Natural killer cell (primary cell): ENCODE measurements around the gene TPST1. TPM values are rescaled to one million over a fixed set of nuclear protein-coding genes. Genes with fewer than 3 reads are reported as not detected.

Experiments
- ATAC-seq, 3 donors: fragments of 150-1000 bp in 2 of 3; fragments of 200-7000 bp in 1 of 3; cut with Tn5 transposase; 1 replicate in 1 of 3; 2 replicates in 2 of 3; pipeline ENCODE4 v1.10.0; 2021; ENCODE audit warnings: mild to moderate bottlenecking in 2 of 3, moderate library complexity in 2 of 3
- DNase-seq, 2 donors: peaks; one replicate each; pipeline versions ENCODE4 v3.0.0 to v3.0.0-alpha.2; 2013 to 2021; ENCODE audit warnings: mixed read lengths in 1 of 2
- H3K27ac ChIP-seq: one replicate; pipeline ENCODE4 v1.5.1; 2013; ENCODE audit warnings: mild to moderate bottlenecking, low read length
- H3K27me3 ChIP-seq: one replicate; pipeline ENCODE4 v1.6.1; 2013; ENCODE audit warnings: low read length; ENCODE audit not compliant: control insufficient read depth, insufficient read depth
- H3K36me3 ChIP-seq: one replicate; pipeline ENCODE4 v1.6.1; 2013; ENCODE audit warnings: low read length; ENCODE audit not compliant: control insufficient read depth, insufficient read depth
- H3K4me1 ChIP-seq: one replicate; pipeline ENCODE4 v1.6.1; 2013; ENCODE audit warnings: low read length; ENCODE audit not compliant: control insufficient read depth, insufficient read depth
- H3K4me3 ChIP-seq: one replicate; pipeline ENCODE4 v1.5.1; 2013; ENCODE audit warnings: low read length
- H3K9me3 ChIP-seq: one replicate; pipeline ENCODE4 v1.6.1; 2013; ENCODE audit warnings: low read length; ENCODE audit not compliant: control insufficient read depth, insufficient read depth
- H3K27ac Mint-ChIP-seq, 2 donors: one replicate each; pipeline ENCODE4 v1.8.0; 2022; ENCODE audit warnings: mild to moderate bottlenecking in 2 of 2, mixed read lengths in 2 of 2, moderate library complexity in 1 of 2
- H3K27me3 Mint-ChIP-seq, 2 donors: one replicate each; pipeline ENCODE4 v1.8.0; 2022; ENCODE audit warnings: low read depth in 2 of 2, mixed read lengths in 2 of 2
- H3K36me3 Mint-ChIP-seq: one replicate; pipeline ENCODE4 v1.8.0; 2022; ENCODE audit warnings: mixed read lengths
- H3K4me1 Mint-ChIP-seq, 2 donors: one replicate each; pipeline ENCODE4 v1.8.0; 2022; ENCODE audit warnings: mixed read lengths in 2 of 2
- H3K4me3 Mint-ChIP-seq: one replicate; pipeline ENCODE4 v1.8.0; 2022; ENCODE audit warnings: mild to moderate bottlenecking, moderate library complexity, mixed read lengths
- H3K9me3 Mint-ChIP-seq, 2 donors: one replicate each; pipeline ENCODE4 v1.8.0; 2022; ENCODE audit warnings: mixed read lengths in 2 of 2
- WGBS: methylation state at CpG from one replicate; pipeline ENCODE4 v1.1.7; 2013; ENCODE audit warnings: missing lambda C conversion rate; ENCODE audit not compliant: insufficient coverage; 5-methylcytosine and 5-hydroxymethylcytosine counted together
- intact Hi-C: fragments of 100-400 bp; cut with micrococcal nuclease; formaldehyde crosslinking; loops from one replicate; pipeline ENCODE4 v1.14.2; 2022
- total RNA-seq, 4 donors: library from RNA; stranded (reverse); fragments of 120-200 nt in 1 of 4; gene quantifications; one replicate each; pipeline versions ENCODE4 v1.2.3 to v1.2.4, GENCODE V29; 2013 to 2022
- TF ChIP-seq, protein P1 (sequence below): fragments of 200-600 bp; IDR thresholded peaks from one replicate; pipeline ENCODE4 v1.8.0; 2022; ENCODE audit warnings: antibody characterized with exemption

Gene TPST1
- total RNA-seq, 3 donors from 2014 or later (not counting 1 experiment from before 2014, with no cell fraction given) = 10.4 to 17.3 (median 14.3) TPM

DNA sequence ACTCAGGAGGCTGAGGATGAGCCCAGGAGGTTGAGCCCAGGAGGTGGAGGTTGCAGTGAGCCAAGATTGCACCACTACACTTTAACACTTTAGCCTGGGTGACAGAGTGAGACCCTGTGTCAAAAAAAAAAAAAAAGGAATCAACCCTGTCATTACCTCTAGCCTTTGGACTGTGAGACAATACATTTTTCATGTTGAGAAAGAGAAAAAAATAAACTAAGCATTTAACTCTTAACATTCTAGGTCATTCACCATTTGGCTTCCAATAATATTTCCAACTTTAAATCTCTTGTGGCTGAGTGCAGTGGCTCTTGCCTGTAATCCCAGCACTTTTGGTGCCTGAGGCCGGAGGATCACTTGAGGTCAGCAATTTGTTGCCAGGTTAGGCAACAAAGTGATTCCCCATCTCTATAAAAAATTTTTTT, 41.9 kb upstream of the TPST1 start:
- H3K36me3 ChIP-seq = no peaks in the 10 kb centered on the region
- no peak for DNase-seq
- no peaks in the 10 kb centered on the region for H3K36me3 Mint-ChIP-seq
- no peak overlapping the region for H3K27ac Mint-ChIP-seq
- intact Hi-C loops = no loop called here
- no peak overlapping the region for H3K4me3 Mint-ChIP-seq
- no peaks in the 10 kb centered on the region for H3K4me1 ChIP-seq
- WGBS = 96% methylated on average over 1 of the region's 1 CpG
- TF ChIP-seq, protein P1, sequence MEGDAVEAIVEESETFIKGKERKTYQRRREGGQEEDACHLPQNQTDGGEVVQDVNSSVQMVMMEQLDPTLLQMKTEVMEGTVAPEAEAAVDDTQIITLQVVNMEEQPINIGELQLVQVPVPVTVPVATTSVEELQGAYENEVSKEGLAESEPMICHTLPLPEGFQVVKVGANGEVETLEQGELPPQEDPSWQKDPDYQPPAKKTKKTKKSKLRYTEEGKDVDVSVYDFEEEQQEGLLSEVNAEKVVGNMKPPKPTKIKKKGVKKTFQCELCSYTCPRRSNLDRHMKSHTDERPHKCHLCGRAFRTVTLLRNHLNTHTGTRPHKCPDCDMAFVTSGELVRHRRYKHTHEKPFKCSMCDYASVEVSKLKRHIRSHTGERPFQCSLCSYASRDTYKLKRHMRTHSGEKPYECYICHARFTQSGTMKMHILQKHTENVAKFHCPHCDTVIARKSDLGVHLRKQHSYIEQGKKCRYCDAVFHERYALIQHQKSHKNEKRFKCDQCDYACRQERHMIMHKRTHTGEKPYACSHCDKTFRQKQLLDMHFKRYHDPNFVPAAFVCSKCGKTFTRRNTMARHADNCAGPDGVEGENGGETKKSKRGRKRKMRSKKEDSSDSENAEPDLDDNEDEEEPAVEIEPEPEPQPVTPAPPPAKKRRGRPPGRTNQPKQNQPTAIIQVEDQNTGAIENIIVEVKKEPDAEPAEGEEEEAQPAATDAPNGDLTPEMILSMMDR = no peak
- peak in 1 of 3 donors; percentile 34 for ATAC-seq
- no peaks in the 10 kb centered on the region for H3K9me3 Mint-ChIP-seq
- no peaks in the 10 kb centered on the region for H3K27me3 Mint-ChIP-seq
- no peak overlapping the region for H3K4me3 ChIP-seq
- no peaks in the 10 kb centered on the region for H3K9me3 ChIP-seq
- H3K27ac ChIP-seq = no peak overlapping the region
- no peaks in the 10 kb centered on the region for H3K4me1 Mint-ChIP-seq
- no peaks in the 10 kb centered on the region for H3K27me3 ChIP-seq

- Histone ChIP-seq H3K36me3 (no peaks in the 10 kb centered on the region), H3K4me3 (no peak overlapping the region), H3K9me3 (no peaks in the 10 kb centered on the region), H3K27ac (no peak overlapping the region), H3K4me1 (no peaks in the 10 kb centered on the region), H3K27me3 (no peaks in the 10 kb centered on the region)
- 97% methylated on average over 7 of the region's 7 CpGs for WGBS
- Mint-ChIP-seq H3K4me3 (no peak overlapping the region), H3K9me3 (no peaks in the 10 kb centered on the region), H3K27me3 (no peaks in the 10 kb centered on the region), H3K36me3 (no peaks in the 10 kb centered on the region), H3K27ac (no peak overlapping the region), H3K4me1 (no peaks in the 10 kb centered on the region)
- DNase-seq = no peak
- TF ChIP-seq, protein P1 = no peak
- no peak for ATAC-seq
- intact Hi-C loops = no loop called here
Observed at GRCh38 chr7:66164356-66164755, 40.8 kb upstream of the TPST1 start.

DNA sequence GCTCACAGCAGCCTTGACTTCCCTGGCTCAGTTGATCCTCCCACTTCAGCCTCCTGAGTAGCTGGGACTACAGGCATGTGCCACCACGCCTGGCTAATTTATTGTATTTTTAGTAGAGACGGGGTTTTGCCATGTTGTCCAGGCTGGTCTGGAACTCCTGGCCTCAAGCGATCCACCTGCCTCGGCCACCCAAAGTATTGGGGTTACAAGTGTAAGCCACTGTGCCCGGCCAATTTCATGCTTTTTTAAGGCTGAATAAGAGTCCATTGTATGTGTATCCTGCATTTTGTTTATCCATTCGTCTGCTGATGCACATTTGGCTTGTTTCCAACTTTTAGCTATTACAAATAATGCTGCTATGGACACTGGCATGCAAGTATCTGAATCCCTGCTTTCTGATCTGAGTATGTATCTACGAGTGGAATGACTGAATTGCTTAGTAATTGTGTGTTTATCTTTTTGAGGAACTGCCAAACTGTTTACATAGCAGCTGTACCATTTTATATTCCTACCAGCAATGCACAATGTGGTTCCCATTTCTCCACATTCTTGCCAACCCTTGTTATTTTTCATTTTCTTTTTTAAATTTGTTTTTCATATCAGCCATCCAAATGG, 37.3 kb upstream of the TPST1 start:
- 83% methylated on average over 7 of the region's 7 CpGs for WGBS
- Histone ChIP-seq H3K4me3 (no peak overlapping the region), H3K36me3 (no peaks in the 10 kb centered on the region), H3K9me3 (no peaks in the 10 kb centered on the region), H3K27me3 (no peaks in the 10 kb centered on the region), H3K27ac (no peak overlapping the region), H3K4me1 (no peaks in the 10 kb centered on the region)
- Mint-ChIP-seq H3K4me3 (no peak overlapping the region), H3K9me3 (no peaks in the 10 kb centered on the region), H3K36me3 (no peaks in the 10 kb centered on the region), H3K27me3 (no peaks in the 10 kb centered on the region), H3K27ac (no peak overlapping the region), H3K4me1 (no peaks in the 10 kb centered on the region)
- DNase-seq (no peak), ATAC-seq (no peak)
- TF ChIP-seq, protein P1 = no peak
- intact Hi-C loops = no loop called here

DNA sequence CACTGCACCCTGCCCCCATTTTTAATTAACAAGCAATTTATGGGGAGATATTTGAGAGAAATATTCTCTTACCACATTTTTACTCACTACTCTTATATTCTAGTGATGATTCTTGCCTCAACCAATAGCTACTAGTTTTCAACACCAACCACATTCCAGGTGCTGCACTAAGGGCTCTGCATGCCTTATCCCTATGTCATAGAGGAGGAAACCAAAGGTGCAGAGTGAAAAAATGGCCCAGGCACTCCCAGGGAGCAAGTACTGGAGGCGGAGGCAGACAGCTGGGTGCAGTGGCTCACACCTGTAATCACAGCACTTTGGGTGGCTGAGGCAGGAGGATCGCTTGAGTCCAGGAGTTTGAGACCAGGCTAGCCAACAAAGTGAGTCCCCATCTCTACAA, 35.5 kb upstream of the TPST1 start:
- TF ChIP-seq, protein P1 = no peak
- no peaks in the 10 kb centered on the region for H3K36me3 ChIP-seq
- H3K9me3 ChIP-seq = no peaks in the 10 kb centered on the region
- no peak overlapping the region for H3K27ac Mint-ChIP-seq
- H3K36me3 Mint-ChIP-seq = no peaks in the 10 kb centered on the region
- DNase-seq (no peak), ATAC-seq (no peak)
- intact Hi-C loops = no loop called here
- H3K27me3 Mint-ChIP-seq = no peaks in the 10 kb centered on the region
- H3K27ac ChIP-seq = no peak overlapping the region
- H3K4me1 Mint-ChIP-seq = no peaks in the 10 kb centered on the region
- no peak overlapping the region for H3K4me3 ChIP-seq
- H3K4me3 Mint-ChIP-seq = no peak overlapping the region
- H3K4me1 ChIP-seq = no peaks in the 10 kb centered on the region
- WGBS = 95% methylated on average over 2 of the region's 2 CpGs
- H3K9me3 Mint-ChIP-seq = no peaks in the 10 kb centered on the region
- H3K27me3 ChIP-seq = no peaks in the 10 kb centered on the region
